K562 (cell line): ENCODE data around the gene LIF. TPM values are rescaled to one million over a fixed set of nuclear protein-coding genes. Genes with fewer than 3 reads are reported as not detected.

Experiments used
- FOSL1 ChIP-seq: fragments of 200-800 bp; sonication (Bioruptor generic); conservative IDR thresholded peaks from 2 replicates; pipeline ENCODE4 v1.6.1; 2016; ENCODE audit warnings: missing genetic modification characterization, missing compliant biosample characterization
- HCFC1 ChIP-seq: IDR thresholded peaks from 2 replicates; pipeline ENCODE4 v1.6.1; 2012; ENCODE audit warnings: low read depth, low read length, improper control_type of control experiment
- KHSRP ChIP-seq: fragments of 450-650 bp; IDR thresholded peaks from 2 replicates; pipeline ENCODE4 v1.6.1; 2017
- OTX1 ChIP-seq: fragments of 450-650 bp; formaldehyde crosslinking; IDR thresholded peaks from 2 replicates; pipeline ENCODE4 v1.4.0; 2022; ENCODE audit warnings: mild to moderate bottlenecking
- PHB ChIP-seq: fragments of 250-450 bp; sonication (Bioruptor Pico); IDR thresholded peaks from 2 replicates; pipeline ENCODE4 v1.5.0; 2021
- POLR2G ChIP-seq: fragments of 200-400 bp; formaldehyde crosslinking; IDR thresholded peaks from 2 replicates; pipeline ENCODE4 v1.6.1; 2017; ENCODE audit warnings: low read depth, mild to moderate bottlenecking, antibody characterized with exemption, low read length, moderate library complexity
- XRCC3 ChIP-seq: fragments of 450-650 bp; IDR thresholded peaks from 2 replicates; pipeline ENCODE4 v1.6.1; 2017; ENCODE audit warnings: mild to moderate bottlenecking, moderate library complexity
- ZBTB26 ChIP-seq: fragments of 450-650 bp; formaldehyde crosslinking; IDR thresholded peaks from 2 replicates; pipeline ENCODE4 v1.4.0; 2022; ENCODE audit warnings: missing genetic modification characterization
- ZBTB40 ChIP-seq, 2 experiments: fragments of 450-650 bp in 1 of 2; sonication (generic) in 1 of 2; formaldehyde crosslinking in 1 of 2; IDR thresholded peaks; 2 replicates each; pipeline versions ENCODE4 v1.7.1 to v1.9.0; 2016 to 2022; ENCODE audit warnings: inconsistent platforms in 1 of 2, mild to moderate bottlenecking in 1 of 2, missing genetic modification reagents in 1 of 2
- ZNF263 ChIP-seq: sonication (generic); formaldehyde crosslinking; IDR thresholded peaks from 2 replicates; pipeline ENCODE4 v1.8.0; 2022; ENCODE audit warnings: mild to moderate bottlenecking, missing genetic modification reagents, borderline replicate concordance
- ZNF551 ChIP-seq: fragments of 250-450 bp; sonication (Bioruptor Pico); IDR thresholded peaks from 2 replicates; pipeline ENCODE4 v1.5.0; 2021; ENCODE audit warnings: mild to moderate bottlenecking, moderate library complexity
- ZZZ3 ChIP-seq: fragments of 450-650 bp; IDR thresholded peaks from 2 replicates; pipeline ENCODE4 v1.6.1; 2016; ENCODE audit warnings: antibody characterized with exemption, mild to moderate bottlenecking, moderate library complexity
- polyA plus RNA-seq, 8 experiments: library from polyadenylated mRNA; depleted of rRNA in 4 of 8; stranded (reverse) in 5 of 8; unstranded in 3 of 8; fragments of >200 nt; fragmentation: Nextera tagmentation in 2 of 8; fragmentation: Illumina TruSeq in 1 of 8; extraction: Ambion mirVana in 2 of 8; extraction: Trizol in 1 of 8; gene quantifications; 2 replicates each; pipeline versions ENCODE4 v1.2.1 to v1.2.3, GENCODE V29; 2011 to 2014; ENCODE audit warnings: inconsistent platforms in 1 of 8, missing spikeins in 1 of 8
- total RNA-seq, 7 experiments: library from RNA; depleted of rRNA in 6 of 7; stranded (reverse); fragments of >200 nt in 6 of 7; fragmentation: Illumina TruSeq in 2 of 7; extraction: Trizol in 2 of 7; gene quantifications; 2 replicates each; pipeline versions ENCODE4 v1.2.1 to v1.2.3, GENCODE V29; 2011 to 2021; ENCODE audit warnings: low replicate concordance in 1 of 7

Gene LIF
- total and polyA plus RNA-seq, 9 of the 15 experiments (the other 6 are each of a cell fraction or from before 2014, with no cell fraction given): 0.05 to 0.39 (median 0.18) TPM; not detected in 3

- TF ChIP-seq ZBTB40 (IDR thresholded peaks at IDR 0.05) (no peak), ZBTB40 (CRISPR knock-in tag; IDR thresholded peaks at IDR 0.05) (no peak), XRCC3 (no peak), ZNF263 (CRISPR knock-in tag) (no peak), PHB (no peak), ZNF551 (CRISPR knock-in tag) (no peak), ZZZ3 (no peak), POLR2G (no peak), ZBTB26 (CRISPR knock-in tag) (no peak), HCFC1 (no peak), FOSL1 (tag) (no peak), OTX1 (CRISPR knock-in tag) (no peak), KHSRP (no peak)
Measured at GRCh38 chr22:30294830-30295229, 48.3 kb upstream of the LIF start (continued).
